PC-9 (cell line): ENCODE results near the gene SLC35D1.

ENCODE experiments used
- EZH2 ChIP-seq: fragments of 200-600 bp; sonication (generic); IDR thresholded peaks from 2 replicates; pipeline ENCODE4 v1.8.0; 2017; ENCODE audit warnings: antibody characterized with exemption, low read depth
- TF ChIP-seq, protein P1 (sequence below): fragments of 200-600 bp; sonication (generic); conservative IDR thresholded peaks from 2 replicates; pipeline ENCODE4 v1.6.1; 2017; ENCODE audit warnings: mixed run types, antibody characterized with exemption, mild to moderate bottlenecking, moderate library complexity

DNA sequence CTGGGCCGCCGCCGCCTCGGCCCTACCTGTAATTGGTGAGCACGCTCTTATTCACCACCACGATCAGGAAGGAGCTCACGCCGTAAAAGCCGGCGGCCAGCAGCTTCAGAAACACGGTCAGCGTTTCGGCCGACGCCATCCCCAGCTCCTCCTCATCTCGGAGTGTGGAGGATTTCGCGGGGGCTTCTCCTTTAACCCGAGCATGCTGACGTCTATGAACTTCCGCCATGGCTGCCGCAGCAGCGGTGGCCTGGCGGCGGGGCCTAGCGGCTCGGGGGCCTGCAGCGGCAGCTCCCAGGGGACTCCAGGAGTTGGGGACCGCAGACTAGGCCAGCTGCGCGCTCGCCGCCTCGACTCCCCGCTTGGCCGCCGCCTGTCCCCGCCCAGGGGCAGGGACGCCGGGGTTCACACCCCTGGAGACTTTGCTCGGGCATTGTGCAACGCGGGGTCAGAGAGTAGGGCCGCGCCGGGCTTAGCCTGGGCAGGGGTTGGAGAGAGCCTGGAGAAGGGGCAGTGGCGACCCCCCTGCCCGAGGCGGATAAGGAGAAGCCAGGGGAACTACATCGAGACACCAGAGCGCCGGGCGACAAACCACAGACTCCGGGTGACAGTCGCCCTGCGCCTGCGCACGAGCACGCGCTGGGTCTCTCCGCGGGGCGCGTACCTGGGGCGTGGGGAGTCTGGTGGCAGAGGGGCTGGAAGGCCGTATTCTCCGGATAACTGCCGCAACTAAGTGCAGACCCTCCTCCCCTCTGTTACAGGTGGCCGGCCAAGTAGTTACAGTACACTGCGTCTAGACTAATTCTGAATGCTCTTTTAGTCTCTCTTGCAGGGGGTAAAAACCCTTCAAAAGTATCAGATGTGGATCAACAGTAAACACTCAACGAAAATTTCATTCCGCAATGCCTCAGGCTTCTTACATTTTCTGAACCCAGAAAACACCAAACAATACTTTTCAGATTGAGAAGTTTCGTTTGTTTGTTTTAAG lies at the start of gene SLC35D1:
- TF ChIP-seq, protein P1, sequence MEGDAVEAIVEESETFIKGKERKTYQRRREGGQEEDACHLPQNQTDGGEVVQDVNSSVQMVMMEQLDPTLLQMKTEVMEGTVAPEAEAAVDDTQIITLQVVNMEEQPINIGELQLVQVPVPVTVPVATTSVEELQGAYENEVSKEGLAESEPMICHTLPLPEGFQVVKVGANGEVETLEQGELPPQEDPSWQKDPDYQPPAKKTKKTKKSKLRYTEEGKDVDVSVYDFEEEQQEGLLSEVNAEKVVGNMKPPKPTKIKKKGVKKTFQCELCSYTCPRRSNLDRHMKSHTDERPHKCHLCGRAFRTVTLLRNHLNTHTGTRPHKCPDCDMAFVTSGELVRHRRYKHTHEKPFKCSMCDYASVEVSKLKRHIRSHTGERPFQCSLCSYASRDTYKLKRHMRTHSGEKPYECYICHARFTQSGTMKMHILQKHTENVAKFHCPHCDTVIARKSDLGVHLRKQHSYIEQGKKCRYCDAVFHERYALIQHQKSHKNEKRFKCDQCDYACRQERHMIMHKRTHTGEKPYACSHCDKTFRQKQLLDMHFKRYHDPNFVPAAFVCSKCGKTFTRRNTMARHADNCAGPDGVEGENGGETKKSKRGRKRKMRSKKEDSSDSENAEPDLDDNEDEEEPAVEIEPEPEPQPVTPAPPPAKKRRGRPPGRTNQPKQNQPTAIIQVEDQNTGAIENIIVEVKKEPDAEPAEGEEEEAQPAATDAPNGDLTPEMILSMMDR, result no peak
- TF ChIP-seq EZH2, result no peak
